Chondrocyte (in vitro differentiated cells): ENCODE data around the gene PLEKHM2. TPM values are rescaled to one million over a fixed set of nuclear protein-coding genes. Genes with fewer than 3 reads are reported as not detected.

Experiments used
- DNase-seq: peaks from one replicate; pipeline ENCODE4 v3.0.0; 2021; ENCODE audit warnings: mixed read lengths, low spot score
- H3K27ac Mint-ChIP-seq: one replicate; pipeline ENCODE4 v1.8.0; 2021; ENCODE audit warnings: mild to moderate bottlenecking, moderate library complexity, mixed read lengths; ENCODE audit not compliant: unreplicated experiment
- H3K27me3 Mint-ChIP-seq: 2 replicates; pipeline ENCODE4 v1.8.0; 2021; ENCODE audit warnings: low read depth, mixed read lengths
- H3K36me3 Mint-ChIP-seq: 2 replicates; pipeline ENCODE4 v1.8.0; 2021; ENCODE audit warnings: low read depth, mixed read lengths
- H3K4me1 Mint-ChIP-seq: 2 replicates; pipeline ENCODE4 v1.8.0; 2021; ENCODE audit warnings: low read depth, mild to moderate bottlenecking, mixed read lengths
- H3K4me3 Mint-ChIP-seq: one replicate; pipeline ENCODE4 v1.8.0; 2021; ENCODE audit warnings: mild to moderate bottlenecking, moderate library complexity, mixed read lengths; ENCODE audit not compliant: unreplicated experiment
- H3K9me3 Mint-ChIP-seq: 2 replicates; pipeline ENCODE4 v1.8.0; 2021; ENCODE audit warnings: low read depth, mixed read lengths
- total RNA-seq: library from RNA; stranded (reverse); gene quantifications from 3 replicates; pipeline ENCODE4 v1.2.1, GENCODE V29; 2021
- TF ChIP-seq, protein P1 (sequence below): fragments of 200-600 bp; sonication (generic); IDR thresholded peaks from 2 replicates; pipeline ENCODE4 v1.5.0; 2021; ENCODE audit warnings: antibody characterized with exemption, mild to moderate bottlenecking, moderate library complexity

PLEKHM2 gene
- total RNA-seq, 1 donor from 2014 or later = 68.3 TPM

DNA sequence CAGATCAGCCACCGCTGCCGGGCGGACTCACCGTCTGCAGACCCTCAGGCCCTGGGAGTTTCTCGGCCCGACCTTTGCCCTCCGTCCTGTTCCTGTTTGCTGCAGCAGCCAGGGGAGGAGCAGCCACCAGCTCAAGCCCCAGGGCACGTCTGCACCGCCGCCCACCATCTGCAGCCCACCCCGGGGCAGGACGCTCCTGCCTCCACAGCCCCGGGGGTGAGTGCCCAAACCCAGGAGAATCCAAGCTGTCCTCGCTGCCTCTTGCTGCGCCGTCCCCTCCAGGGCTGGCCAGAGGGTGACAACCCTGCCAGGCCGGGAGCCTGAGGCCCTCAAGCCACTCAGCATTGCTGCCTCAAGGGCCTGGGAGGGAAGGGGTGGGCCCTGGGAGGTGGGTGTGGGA is 50.8 kb downstream of the PLEKHM2 start:
- no peak overlapping the region for H3K4me3 Mint-ChIP-seq
- TF ChIP-seq, protein P1, sequence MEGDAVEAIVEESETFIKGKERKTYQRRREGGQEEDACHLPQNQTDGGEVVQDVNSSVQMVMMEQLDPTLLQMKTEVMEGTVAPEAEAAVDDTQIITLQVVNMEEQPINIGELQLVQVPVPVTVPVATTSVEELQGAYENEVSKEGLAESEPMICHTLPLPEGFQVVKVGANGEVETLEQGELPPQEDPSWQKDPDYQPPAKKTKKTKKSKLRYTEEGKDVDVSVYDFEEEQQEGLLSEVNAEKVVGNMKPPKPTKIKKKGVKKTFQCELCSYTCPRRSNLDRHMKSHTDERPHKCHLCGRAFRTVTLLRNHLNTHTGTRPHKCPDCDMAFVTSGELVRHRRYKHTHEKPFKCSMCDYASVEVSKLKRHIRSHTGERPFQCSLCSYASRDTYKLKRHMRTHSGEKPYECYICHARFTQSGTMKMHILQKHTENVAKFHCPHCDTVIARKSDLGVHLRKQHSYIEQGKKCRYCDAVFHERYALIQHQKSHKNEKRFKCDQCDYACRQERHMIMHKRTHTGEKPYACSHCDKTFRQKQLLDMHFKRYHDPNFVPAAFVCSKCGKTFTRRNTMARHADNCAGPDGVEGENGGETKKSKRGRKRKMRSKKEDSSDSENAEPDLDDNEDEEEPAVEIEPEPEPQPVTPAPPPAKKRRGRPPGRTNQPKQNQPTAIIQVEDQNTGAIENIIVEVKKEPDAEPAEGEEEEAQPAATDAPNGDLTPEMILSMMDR = no peak
- peaks cover 7% of the 10 kb centered on the region for H3K36me3 Mint-ChIP-seq
- no peak for DNase-seq
- H3K9me3 Mint-ChIP-seq = no peaks in the 10 kb centered on the region
- no peaks in the 10 kb centered on the region for H3K27me3 Mint-ChIP-seq
- no peaks in the 10 kb centered on the region for H3K4me1 Mint-ChIP-seq
- H3K27ac Mint-ChIP-seq = no peak overlapping the region

DNA sequence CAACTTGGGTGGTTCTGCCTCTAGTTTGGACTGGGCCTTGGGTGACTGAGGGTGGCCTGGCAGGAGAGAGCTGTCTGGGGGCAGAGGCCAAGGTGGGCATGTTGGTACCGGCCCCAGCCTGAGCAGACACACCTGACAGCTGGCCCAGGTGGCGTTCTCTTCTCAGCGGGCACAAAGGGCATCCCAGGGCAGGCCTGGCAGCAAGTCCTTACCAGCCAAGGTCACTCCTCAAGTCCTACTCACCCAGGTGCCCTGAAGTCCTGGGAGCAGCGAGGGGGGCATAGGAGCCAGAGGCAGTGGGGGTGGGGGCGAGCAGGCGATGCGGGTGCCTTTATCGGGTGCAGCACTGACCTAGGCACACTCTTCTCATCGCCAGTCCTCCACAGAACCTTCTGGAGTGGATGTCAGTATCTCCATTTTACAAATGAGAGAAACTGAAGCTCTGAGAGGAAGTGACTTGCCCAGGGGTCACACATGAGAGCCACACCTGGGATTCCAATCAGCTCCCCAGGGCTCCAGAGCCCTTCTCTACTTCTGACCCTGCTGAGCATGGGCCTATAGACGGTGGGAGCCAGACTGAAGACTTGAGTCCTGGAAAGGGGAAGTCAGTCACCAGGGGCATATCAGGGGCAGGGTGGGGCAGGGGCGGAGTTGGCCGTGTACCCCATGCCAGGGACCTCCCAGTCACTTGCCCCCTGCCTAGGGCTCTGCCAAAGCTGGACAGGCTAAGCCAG is 51.4 kb downstream of the PLEKHM2 start:
- no peak overlapping the region for H3K27ac Mint-ChIP-seq
- H3K9me3 Mint-ChIP-seq = no peaks in the 10 kb centered on the region
- H3K4me1 Mint-ChIP-seq = no peaks in the 10 kb centered on the region
- no peaks in the 10 kb centered on the region for H3K27me3 Mint-ChIP-seq
- TF ChIP-seq, protein P1 = no peak
- no peak for DNase-seq
- no peak overlapping the region for H3K4me3 Mint-ChIP-seq
- H3K36me3 Mint-ChIP-seq = peaks cover 7% of the 10 kb centered on the region

DNA sequence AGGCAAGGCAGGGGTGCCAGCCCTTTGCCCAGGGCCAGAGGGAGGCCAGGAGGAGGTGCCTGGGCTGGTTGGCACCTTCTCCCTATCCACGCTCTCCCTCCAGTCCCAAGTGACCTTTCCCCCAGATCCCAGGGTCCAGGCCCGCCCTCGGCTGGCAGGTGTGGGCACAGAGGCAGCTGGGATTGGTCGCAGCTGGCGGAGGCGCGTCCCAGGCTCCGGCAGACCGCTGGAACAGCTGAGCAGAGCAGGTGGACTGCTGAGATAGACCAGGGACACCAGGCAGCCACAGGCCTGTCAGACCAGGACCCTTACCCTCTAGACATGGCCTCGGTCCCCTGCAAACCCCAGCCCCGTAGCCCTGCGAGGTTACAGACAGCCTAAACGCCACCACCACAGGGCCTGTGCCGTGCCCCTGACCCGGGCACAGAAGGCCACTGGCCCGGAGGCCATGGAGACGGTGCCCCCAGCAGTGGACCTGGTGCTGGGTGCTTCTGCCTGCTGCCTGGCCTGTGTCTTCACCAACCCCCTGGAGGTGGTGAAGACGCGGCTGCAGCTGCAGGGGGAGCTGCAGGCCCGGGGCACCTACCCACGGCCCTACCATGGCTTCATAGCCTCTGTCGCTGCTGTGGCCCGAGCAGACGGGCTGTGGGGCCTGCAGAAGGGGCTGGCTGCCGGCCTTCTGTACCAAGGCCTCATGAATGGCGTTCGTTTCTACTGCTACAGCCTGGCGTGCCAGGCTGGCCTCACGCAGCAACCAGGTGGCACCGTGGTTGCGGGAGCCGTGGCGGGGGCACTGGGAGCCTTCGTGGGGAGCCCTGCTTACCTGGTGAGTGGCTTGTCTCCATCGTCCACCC is 52.1 kb downstream of the PLEKHM2 start, which contains the start of gene SLC25A34:
TSS of gene SLC25A34 (plus strand) at position 221 of the 854 bp plus-strand sequence. CDS start at position 449, 228 bp downstream.
- peaks cover 8% of the 10 kb centered on the region for H3K36me3 Mint-ChIP-seq
- peaks cover 3% of the 10 kb centered on the region for H3K4me1 Mint-ChIP-seq
- H3K9me3 Mint-ChIP-seq = no peaks in the 10 kb centered on the region
- no peak within 1 kb of the TSS for H3K4me3 Mint-ChIP-seq
- TF ChIP-seq, protein P1 = no peak
- H3K27me3 Mint-ChIP-seq = no peaks in the 10 kb centered on the region
- no peak within 1 kb of the TSS for H3K27ac Mint-ChIP-seq
- peak; percentile 92 for DNase-seq

DNA sequence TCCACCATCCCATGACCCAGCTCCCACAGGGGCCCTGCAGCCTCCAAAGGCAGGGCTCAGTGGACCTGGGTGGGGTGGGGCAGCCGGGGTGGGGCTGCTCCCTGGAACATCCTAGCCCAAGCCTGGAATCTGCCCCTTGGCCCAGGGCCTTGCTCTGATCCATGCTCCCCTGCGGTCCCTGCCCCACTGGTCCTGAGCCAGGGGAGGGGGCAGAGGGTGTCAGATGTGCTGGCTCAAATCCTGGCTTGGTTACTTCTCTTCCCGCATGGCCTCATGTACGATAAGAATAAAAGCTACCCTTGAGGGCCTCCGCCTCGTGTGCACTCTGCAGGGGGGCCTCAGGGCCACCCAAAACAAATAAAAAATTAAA is 52.8 kb downstream of the PLEKHM2 start:
- Mint-ChIP-seq H3K4me3 (no peak overlapping the region), H3K27ac (no peak overlapping the region)

More for the DNA sequence above, 52.8 kb downstream of the PLEKHM2 start:
- Mint-ChIP-seq H3K4me1 (peaks cover 7% of the 10 kb centered on the region), H3K36me3 (peaks cover 9% of the 10 kb centered on the region), H3K27me3 (no peaks in the 10 kb centered on the region), H3K9me3 (no peaks in the 10 kb centered on the region)
- no peak for DNase-seq
- TF ChIP-seq, protein P1 = no peak
